ENCODE results near the gene TMEM245. TPM values are rescaled to one million over a fixed set of nuclear protein-coding genes. Genes with fewer than 3 reads are reported as not detected.

Gene TMEM245
- polyA plus RNA-seq, 3 donors = 6.9 to 11.3 (median 9.7) TPM

- Histone ChIP-seq H4K20me1 (ENCODE audit: insufficient read depth, low read length) (peaks cover 89% of the 10 kb centered on the region), H3K9ac (ENCODE audit: insufficient read depth, low read length, poor library complexity, severe bottlenecking) (no peak overlapping the region), H3K4me3 (replicated peaks in 1 of 3; ENCODE audit: low read depth in 2 of 3, low read length in 3 of 3) (no peak overlapping the region), H3K27ac (ENCODE audit: low read depth in 1 of 2, low read length in 2 of 2) (peak overlapping the region in 1 of 2 donors; percentile 57), H3K4me1 (ENCODE audit: control insufficient read depth in 1 of 2, insufficient read depth in 2 of 2, low read length in 2 of 2) (peaks cover 12 to 38% of the 10 kb centered on the region in 2 donors), H3K27me3 (ENCODE audit: control insufficient read depth in 2 of 2, insufficient read depth in 2 of 2, low read length in 2 of 2) (no peaks in the 10 kb centered on the region), H3K9me3 (replicated peaks in 1 of 2; ENCODE audit: control insufficient read depth in 1 of 2, insufficient read depth in 1 of 2, low read length in 2 of 2) (no peaks in the 10 kb centered on the region), H3K79me2 (ENCODE audit: insufficient read depth, low read length) (peaks cover 99% of the 10 kb centered on the region), H2AFZ (ENCODE audit: insufficient read depth, low read depth, low read length, poor library complexity, severe bottlenecking) (no peak overlapping the region), H3K4me2 (replicated peaks; ENCODE audit: extremely low read depth, low read length, poor library complexity, severe bottlenecking) (no peak overlapping the region), H3K36me3 (replicated peaks in 1 of 2; ENCODE audit: control insufficient read depth in 1 of 2, insufficient read depth in 2 of 2, low read length in 2 of 2) (peaks cover 0 to 5% of the 10 kb centered on the region in 2 donors)
- Mint-ChIP-seq H3K27me3 (ENCODE audit: low read depth in 3 of 3) (no peaks in the 10 kb centered on the region), H3K4me1 (peaks cover 60% of the 10 kb centered on the region), H3K36me3 (peaks cover 5 to 17% of the 10 kb centered on the region in 2 donors), H3K9me3 (peaks cover 0 to 2% (median 0%) of the 10 kb centered on the region in 7 donors), H3K27ac (peak overlapping the region in 3 of 7 donors; percentile 4 to 46 (median 24)), H3K4me3 (no peak overlapping the region)
- no peak for TF ChIP-seq CTCF (IDR thresholded peaks at IDR 0.05)
- WGBS (ENCODE audit: insufficient coverage) = no CpG with 5 or more reads among the region's 5 CpGs
- intact Hi-C loops (cut with micrococcal nuclease) = loop anchor here in 1 of 2 donors (10.0 kb wide), 1 partner anchor 96 kb away; the partner anchor contains the start of gene CTNNAL1
- no peak for DNase-seq
Measured at GRCh38 chr9:109110329-109111021, 9.3 kb downstream of the TMEM245 start.

GRCh38 chr9:109109967-109110328 lies 9.8 kb downstream of the TMEM245 start:
- Histone ChIP-seq H3K9ac (ENCODE audit: insufficient read depth, low read length, poor library complexity, severe bottlenecking) (no peak overlapping the region), H4K20me1 (ENCODE audit: insufficient read depth, low read length) (peaks cover 87% of the 10 kb centered on the region), H3K9me3 (replicated peaks in 1 of 2; ENCODE audit: control insufficient read depth in 1 of 2, insufficient read depth in 1 of 2, low read length in 2 of 2) (no peaks in the 10 kb centered on the region), H3K4me1 (ENCODE audit: control insufficient read depth in 1 of 2, insufficient read depth in 2 of 2, low read length in 2 of 2) (peaks cover 12 to 38% of the 10 kb centered on the region in 2 donors), H3K4me2 (replicated peaks; ENCODE audit: extremely low read depth, low read length, poor library complexity, severe bottlenecking) (no peak overlapping the region), H3K27me3 (ENCODE audit: control insufficient read depth in 2 of 2, insufficient read depth in 2 of 2, low read length in 2 of 2) (no peaks in the 10 kb centered on the region), H3K79me2 (ENCODE audit: insufficient read depth, low read length) (peaks cover 99% of the 10 kb centered on the region), H3K27ac (ENCODE audit: low read depth in 1 of 2, low read length in 2 of 2) (no peak overlapping the region), H2AFZ (ENCODE audit: insufficient read depth, low read depth, low read length, poor library complexity, severe bottlenecking) (no peak overlapping the region), H3K36me3 (replicated peaks in 1 of 2; ENCODE audit: control insufficient read depth in 1 of 2, insufficient read depth in 2 of 2, low read length in 2 of 2) (peaks cover 4 to 10% of the 10 kb centered on the region in 2 donors), H3K4me3 (replicated peaks in 1 of 3; ENCODE audit: low read depth in 2 of 3, low read length in 3 of 3) (no peak overlapping the region)
- TF ChIP-seq CTCF (IDR thresholded peaks at IDR 0.05) = no peak
- peaks cover 58% of the 10 kb centered on the region for H3K4me1 Mint-ChIP-seq
- H3K36me3 Mint-ChIP-seq = peaks cover 10 to 22% of the 10 kb centered on the region in 2 donors
- peaks cover 0 to 2% (median 0%) of the 10 kb centered on the region in 7 donors for H3K9me3 Mint-ChIP-seq
- peak overlapping the region in 3 of 7 donors; percentile 4 to 47 (median 46) for H3K27ac Mint-ChIP-seq
- intact Hi-C loops (cut with micrococcal nuclease) = loop anchor here in 1 of 2 donors (10.0 kb wide), 1 partner anchor 95 kb away; the partner anchor contains the start of gene CTNNAL1
- H3K27me3 Mint-ChIP-seq (ENCODE audit: low read depth in 3 of 3) = no peaks in the 10 kb centered on the region
- DNase-seq = no peak
- H3K4me3 Mint-ChIP-seq = no peak overlapping the region

Data from CD14-positive monocyte (primary cell).